GM13977 (cell line): ENCODE data around the gene KCNA2.

Source experiments
- DNase-seq: peaks from one replicate; pipeline ENCODE4 v3.0.0; 2012; ENCODE audit warnings: low spot score
- in situ Hi-C: fragments of 300-500 bp; cut with MboI; formaldehyde crosslinking; loops from one replicate; pipeline ENCODE4 v1.12.0; 2022; ENCODE audit warnings: low sequenced_read_pairs, low pct_unique_long_range_greater_than_20kb, mixed read lengths, inconsistent platforms; ENCODE audit not compliant: unreplicated experiment
- TF ChIP-seq, protein P1 (sequence below): IDR thresholded peaks from 2 replicates; pipeline ENCODE4 v1.5.1; 2012; ENCODE audit warnings: mild to moderate bottlenecking, control low read depth; ENCODE audit not compliant: insufficient read depth; ENCODE audit errors: extremely low read depth, missing control alignments

The KCNA2 gene

GRCh38 chr1:110618668-110619067, 12.5 kb upstream of the KCNA2 start:
- in situ Hi-C loops: loop anchor here (10.0 to 25.0 kb wide), 2 partner anchors 84 to 369 kb away; no protein-coding TSS in a partner anchor

GRCh38 chr1:110617589-110617988, 11.4 kb upstream of the KCNA2 start:
- no peak for DNase-seq
- TF ChIP-seq, protein P1, sequence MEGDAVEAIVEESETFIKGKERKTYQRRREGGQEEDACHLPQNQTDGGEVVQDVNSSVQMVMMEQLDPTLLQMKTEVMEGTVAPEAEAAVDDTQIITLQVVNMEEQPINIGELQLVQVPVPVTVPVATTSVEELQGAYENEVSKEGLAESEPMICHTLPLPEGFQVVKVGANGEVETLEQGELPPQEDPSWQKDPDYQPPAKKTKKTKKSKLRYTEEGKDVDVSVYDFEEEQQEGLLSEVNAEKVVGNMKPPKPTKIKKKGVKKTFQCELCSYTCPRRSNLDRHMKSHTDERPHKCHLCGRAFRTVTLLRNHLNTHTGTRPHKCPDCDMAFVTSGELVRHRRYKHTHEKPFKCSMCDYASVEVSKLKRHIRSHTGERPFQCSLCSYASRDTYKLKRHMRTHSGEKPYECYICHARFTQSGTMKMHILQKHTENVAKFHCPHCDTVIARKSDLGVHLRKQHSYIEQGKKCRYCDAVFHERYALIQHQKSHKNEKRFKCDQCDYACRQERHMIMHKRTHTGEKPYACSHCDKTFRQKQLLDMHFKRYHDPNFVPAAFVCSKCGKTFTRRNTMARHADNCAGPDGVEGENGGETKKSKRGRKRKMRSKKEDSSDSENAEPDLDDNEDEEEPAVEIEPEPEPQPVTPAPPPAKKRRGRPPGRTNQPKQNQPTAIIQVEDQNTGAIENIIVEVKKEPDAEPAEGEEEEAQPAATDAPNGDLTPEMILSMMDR: no peak
- in situ Hi-C loops: loop anchor here (10.0 to 25.0 kb wide), 2 partner anchors 83 to 370 kb away; no protein-coding TSS in a partner anchor

More at GRCh38 chr1:110618668-110619067, 12.5 kb upstream of the KCNA2 start:
- TF ChIP-seq, protein P1: no peak
- no peak for DNase-seq

GRCh38 chr1:110617116-110617515, 11.0 kb upstream of the KCNA2 start:
- TF ChIP-seq, protein P1: no peak
- in situ Hi-C loops: loop anchor here (10.0 to 25.0 kb wide), 2 partner anchors 82 to 370 kb away; no protein-coding TSS in a partner anchor
- no peak for DNase-seq

GRCh38 chr1:110616587-110616986, 10.4 kb upstream of the KCNA2 start:
- in situ Hi-C loops: loop anchor here (10.0 to 25.0 kb wide), 2 partner anchors 82 to 371 kb away; no protein-coding TSS in a partner anchor
- TF ChIP-seq, protein P1: no peak
- DNase-seq: no peak

DNA sequence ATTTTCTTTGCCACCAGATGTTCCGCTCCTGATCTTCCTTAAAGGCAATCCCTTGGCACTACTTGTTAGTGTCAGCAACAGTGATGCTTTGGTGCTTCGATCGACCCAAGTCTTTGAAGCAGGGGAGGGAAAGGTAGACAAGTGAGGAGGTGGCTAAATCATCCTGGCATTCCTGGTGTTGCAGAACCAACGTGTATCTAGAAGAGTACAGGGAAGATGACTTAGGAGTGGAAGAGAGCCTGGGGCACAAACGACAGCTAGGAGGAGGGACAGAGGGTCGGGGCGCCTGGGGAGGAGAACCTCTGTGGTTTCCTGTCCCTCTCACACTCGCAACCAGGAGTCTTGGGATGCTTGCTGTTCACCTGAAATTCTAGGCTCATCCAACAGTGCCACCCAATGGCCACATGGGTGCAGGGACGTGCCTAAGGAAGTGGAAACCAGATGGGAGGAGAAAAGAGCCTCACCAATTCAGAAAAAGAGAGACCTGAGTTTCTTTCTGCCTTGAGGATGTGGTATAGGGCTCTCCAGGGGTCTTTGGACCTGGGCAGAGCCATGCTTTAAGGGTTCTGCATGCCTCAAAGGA, 9.5 kb upstream of the KCNA2 start:
- DNase-seq: peak; percentile 70
- in situ Hi-C loops: loop anchor here (10.0 to 25.0 kb wide), 2 partner anchors 81 to 372 kb away; no protein-coding TSS in a partner anchor

GRCh38 chr1:110612060-110612745, 6.0 kb upstream of the KCNA2 start:
- TF ChIP-seq, protein P1: no peak
- in situ Hi-C loops: loop anchor here (5.0 to 25.0 kb wide), 3 partner anchors 77 to 375 kb away; no protein-coding TSS in a partner anchor
- no peak for DNase-seq

More for the DNA sequence above, 9.5 kb upstream of the KCNA2 start:
- TF ChIP-seq, protein P1: peak; percentile 87
